ENCODE results near the gene CCNG2.

DNA sequence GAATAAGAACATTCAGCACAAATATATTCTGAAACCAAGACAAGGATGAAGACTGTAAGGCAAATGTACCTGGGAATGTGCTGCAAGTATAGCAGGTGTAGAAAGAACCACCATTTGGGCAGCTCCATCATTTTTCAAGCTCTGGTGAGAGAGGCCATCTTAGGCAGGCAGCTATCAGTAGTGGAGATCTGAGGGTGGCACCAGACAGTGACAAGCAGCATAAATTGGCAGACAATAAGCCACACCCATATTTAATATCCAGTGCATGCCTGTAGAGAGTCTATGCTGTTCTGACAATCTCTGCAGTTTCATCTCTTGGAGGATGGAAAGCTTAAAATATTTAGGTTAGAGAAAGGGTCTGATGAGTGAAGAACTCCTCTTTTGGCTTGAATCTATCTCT lies 22.5 kb downstream of the CCNG2 start:
- TF ChIP-seq, protein P1, sequence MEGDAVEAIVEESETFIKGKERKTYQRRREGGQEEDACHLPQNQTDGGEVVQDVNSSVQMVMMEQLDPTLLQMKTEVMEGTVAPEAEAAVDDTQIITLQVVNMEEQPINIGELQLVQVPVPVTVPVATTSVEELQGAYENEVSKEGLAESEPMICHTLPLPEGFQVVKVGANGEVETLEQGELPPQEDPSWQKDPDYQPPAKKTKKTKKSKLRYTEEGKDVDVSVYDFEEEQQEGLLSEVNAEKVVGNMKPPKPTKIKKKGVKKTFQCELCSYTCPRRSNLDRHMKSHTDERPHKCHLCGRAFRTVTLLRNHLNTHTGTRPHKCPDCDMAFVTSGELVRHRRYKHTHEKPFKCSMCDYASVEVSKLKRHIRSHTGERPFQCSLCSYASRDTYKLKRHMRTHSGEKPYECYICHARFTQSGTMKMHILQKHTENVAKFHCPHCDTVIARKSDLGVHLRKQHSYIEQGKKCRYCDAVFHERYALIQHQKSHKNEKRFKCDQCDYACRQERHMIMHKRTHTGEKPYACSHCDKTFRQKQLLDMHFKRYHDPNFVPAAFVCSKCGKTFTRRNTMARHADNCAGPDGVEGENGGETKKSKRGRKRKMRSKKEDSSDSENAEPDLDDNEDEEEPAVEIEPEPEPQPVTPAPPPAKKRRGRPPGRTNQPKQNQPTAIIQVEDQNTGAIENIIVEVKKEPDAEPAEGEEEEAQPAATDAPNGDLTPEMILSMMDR (IDR thresholded peaks at IDR 0.05), result no peak
- TF ChIP-seq POLR2A (IDR thresholded peaks at IDR 0.05), result no peak
- TF ChIP-seq EP300 (IDR thresholded peaks at IDR 0.05), result no peak

All from tibial nerve (tissue), 4 donors.